ENCODE results near the gene EXD2.
"Not testable (repeated sequence)": the region's sequence is repeated elsewhere in the genome, so short reads cannot be mapped to it uniquely, and the experiment has no call there.

Gene EXD2

GRCh38 chr14:69259527-69260189 is 68.4 kb downstream of the EXD2 start, which contains the start of gene GALNT16:
Gene GALNT16 (plus strand): TSS chr14:69260158. CDS start chr14:69260291, 133 bp downstream.
- no peak for DNase-seq

- no peak for DNase-seq
Observed at GRCh38 chr14:69260190-69260860, 69.0 kb downstream of the EXD2 start.

GRCh38 chr14:69260861-69261564 is 69.7 kb downstream of the EXD2 start:
- no peak for DNase-seq

GRCh38 chr14:69261761-69262331 is 70.5 kb downstream of the EXD2 start:
- no peak for DNase-seq

GRCh38 chr14:69262516-69262915 is 71.2 kb downstream of the EXD2 start:
- DNase-seq = no peak

- peak; percentile 86 for DNase-seq
Observed at GRCh38 chr14:69263364-69263763, 72.1 kb downstream of the EXD2 start.

- no peak for DNase-seq
Observed at GRCh38 chr14:69263771-69264170, 72.5 kb downstream of the EXD2 start.

GRCh38 chr14:69266572-69267345 is 75.5 kb downstream of the EXD2 start:
- no peak for DNase-seq

- DNase-seq = no peak
Observed at GRCh38 chr14:69267492-69267891, 76.2 kb downstream of the EXD2 start.

GRCh38 chr14:69268223-69268622 is 76.9 kb downstream of the EXD2 start:
- DNase-seq = no peak

- DNase-seq = no peak
Observed at GRCh38 chr14:69268763-69269162, 77.5 kb downstream of the EXD2 start.

- no peak for DNase-seq
Observed at GRCh38 chr14:69269381-69269780, 78.1 kb downstream of the EXD2 start.

- DNase-seq = no peak
Observed at GRCh38 chr14:69270097-69270496, 78.8 kb downstream of the EXD2 start.

- no peak for DNase-seq
Observed at GRCh38 chr14:69270795-69271708, 79.8 kb downstream of the EXD2 start.

- no peak for DNase-seq
Observed at GRCh38 chr14:69274321-69274720, 83.0 kb downstream of the EXD2 start.

GRCh38 chr14:69275331-69275730 is 84.0 kb downstream of the EXD2 start:
- DNase-seq = no peak

GRCh38 chr14:69277356-69277755 is 86.1 kb downstream of the EXD2 start:
- not testable (repeated sequence) for DNase-seq

- no peak for DNase-seq
Observed at GRCh38 chr14:69280746-69281291, 89.5 kb downstream of the EXD2 start.

GRCh38 chr14:69281450-69282169 is 90.3 kb downstream of the EXD2 start:
- no peak for DNase-seq

- no peak for DNase-seq
Observed at GRCh38 chr14:69282448-69282847, 91.2 kb downstream of the EXD2 start.

GRCh38 chr14:69284170-69284569 is 92.9 kb downstream of the EXD2 start:
- no peak for DNase-seq
